ENCODE measurements around the gene PALM.

PALM gene

GRCh38 chr19:791007-791566 is 82.4 kb downstream of the PALM start:
- TF ChIP-seq CREB5 (CRISPR knock-in tag; IDR thresholded peaks at IDR 0.05; ENCODE audit: low read depth) (no peak), CSDC2 (CRISPR knock-in tag; IDR thresholded peaks at IDR 0.05) (no peak), PATZ1 (CRISPR knock-in tag; IDR thresholded peaks at IDR 0.05; ENCODE audit: borderline replicate concordance) (no peak), ARNTL (CRISPR knock-in tag; IDR thresholded peaks at IDR 0.05; ENCODE audit: borderline replicate concordance, low read depth) (no peak), ZNF70 (CRISPR knock-in tag; IDR thresholded peaks at IDR 0.05) (no peak), TCF4 (CRISPR knock-in tag; IDR thresholded peaks at IDR 0.05; ENCODE audit: borderline replicate concordance) (no peak), TSHZ2 (CRISPR knock-in tag; IDR thresholded peaks at IDR 0.05) (no peak), TOX (CRISPR knock-in tag; IDR thresholded peaks at IDR 0.05; ENCODE audit: borderline replicate concordance) (no peak), POU6F1 (CRISPR knock-in tag; IDR thresholded peaks at IDR 0.05; ENCODE audit: borderline replicate concordance, low read depth) (no peak), ESRRG (CRISPR knock-in tag; IDR thresholded peaks at IDR 0.05) (no peak), PPARA (CRISPR knock-in tag; IDR thresholded peaks at IDR 0.05; ENCODE audit: borderline replicate concordance) (no peak), ZC3H10 (CRISPR knock-in tag; IDR thresholded peaks at IDR 0.05) (no peak)

GRCh38 chr19:791567-792305 is 83.0 kb downstream of the PALM start:
- no peak for TF ChIP-seq ESRRG (CRISPR knock-in tag; IDR thresholded peaks at IDR 0.05)
- no peak for TF ChIP-seq ZFP3 (CRISPR knock-in tag; IDR thresholded peaks at IDR 0.05)
- TF ChIP-seq PPARA (CRISPR knock-in tag; IDR thresholded peaks at IDR 0.05; ENCODE audit: borderline replicate concordance), result no peak
- no peak for TF ChIP-seq CREB5 (CRISPR knock-in tag; IDR thresholded peaks at IDR 0.05; ENCODE audit: low read depth)
- no peak for TF ChIP-seq ZNF70 (CRISPR knock-in tag; IDR thresholded peaks at IDR 0.05)
- no peak for TF ChIP-seq CSRNP3 (CRISPR knock-in tag; IDR thresholded peaks at IDR 0.05)
- no peak for TF ChIP-seq TOX (CRISPR knock-in tag; IDR thresholded peaks at IDR 0.05; ENCODE audit: borderline replicate concordance)
- no peak for TF ChIP-seq ZFP30 (CRISPR knock-in tag; IDR thresholded peaks at IDR 0.05)
- TF ChIP-seq CSDC2 (CRISPR knock-in tag; IDR thresholded peaks at IDR 0.05), result no peak
- no peak for TF ChIP-seq SNAI2 (CRISPR knock-in tag; IDR thresholded peaks at IDR 0.05)
- TF ChIP-seq TSHZ2 (CRISPR knock-in tag; IDR thresholded peaks at IDR 0.05), result no peak
- TF ChIP-seq GLIS3 (CRISPR knock-in tag; IDR thresholded peaks at IDR 0.05), result no peak
- TF ChIP-seq RARB (CRISPR knock-in tag; IDR thresholded peaks at IDR 0.05), result no peak
- TF ChIP-seq ZNF8 (CRISPR knock-in tag; IDR thresholded peaks at IDR 0.05), result no peak
- TF ChIP-seq BACH2 (CRISPR knock-in tag; IDR thresholded peaks at IDR 0.05; ENCODE audit: borderline replicate concordance), result no peak
- TF ChIP-seq ISL1 (CRISPR knock-in tag; IDR thresholded peaks at IDR 0.05), result no peak
- no peak for ATAC-seq

More at GRCh38 chr19:791007-791566, 82.4 kb downstream of the PALM start:
- ATAC-seq, result no peak

Measured in SK-N-SH treated with all-trans-retinoic acid at 6 μM for 48 hours (cell line).